PC-9 (cell line): Measurements from ENCODE around the gene DPP10. TPM values are rescaled to one million over a fixed set of nuclear protein-coding genes. Genes with fewer than 3 reads are reported as not detected.

ENCODE experiments used
- BruUV-seq: library from RNA; stranded (reverse); fragments of 400-500 nt; replicated peaks from 2 replicates; lab custom pipeline; 2021; lab: Mats Ljungman, UMichigan
- CTCF ChIA-PET: fragments of 300-600 bp; sonication (Branson Sonifier 250); formaldehyde crosslinking; loops from one replicate; lab custom pipeline; 2022; ENCODE audit warnings: antibody characterized with exemption; lab: Charles Lee
- POLR2A ChIA-PET: fragments of 300-600 bp; sonication (Branson Sonifier 250); formaldehyde crosslinking; loops from one replicate; lab custom pipeline; 2022; ENCODE audit warnings: antibody characterized with exemption; ENCODE audit not compliant: unreplicated experiment; lab: Charles Lee
- DNase-seq, 2 experiments: peaks; one replicate each; pipeline versions ENCODE4 v3.0.0 to v3.0.0-alpha.2; 2015 to 2022; ENCODE audit warnings: mixed read lengths in 1 of 2
- H2AFZ ChIP-seq: fragments of 200-600 bp; sonication (generic); 2 replicates; pipeline ENCODE4 v1.8.1; 2017; ENCODE audit warnings: antibody characterized with exemption
- H3F3A ChIP-seq: fragments of 200-600 bp; sonication (generic); 2 replicates; pipeline ENCODE4 v1.8.1; 2017; ENCODE audit warnings: antibody characterized with exemption, mild to moderate bottlenecking, low read depth; ENCODE audit not compliant: insufficient read depth
- H3K27ac ChIP-seq: fragments of 200-600 bp; sonication (generic); 2 replicates; pipeline ENCODE4 v1.6.1; 2016; ENCODE audit warnings: mixed run types
- H3K27me3 ChIP-seq: fragments of 200-600 bp; sonication (generic); 2 replicates; pipeline ENCODE4 v1.6.1; 2016; ENCODE audit warnings: low read depth, mixed run types; ENCODE audit not compliant: insufficient read depth
- H3K36me3 ChIP-seq: fragments of 200-600 bp; sonication (generic); 2 replicates; pipeline ENCODE4 v1.6.1; 2016; ENCODE audit warnings: low read depth, mixed run types
- H3K4me1 ChIP-seq: fragments of 200-600 bp; sonication (generic); replicated peaks from 2 replicates; pipeline ENCODE4 v1.6.1; 2016; ENCODE audit warnings: mixed run types; ENCODE audit not compliant: insufficient read depth
- H3K4me2 ChIP-seq: fragments of 200-600 bp; sonication (generic); 2 replicates; pipeline ENCODE4 v1.6.1; 2017; ENCODE audit warnings: mixed run types
- H3K4me3 ChIP-seq: fragments of 200-600 bp; sonication (generic); 2 replicates; pipeline ENCODE4 v1.6.1; 2016; ENCODE audit warnings: mixed run types
- H3K79me2 ChIP-seq: fragments of 200-600 bp; sonication (generic); 2 replicates; pipeline ENCODE4 v1.6.1; 2017; ENCODE audit warnings: low read depth, mixed run types
- H3K9me2 ChIP-seq: fragments of 200-600 bp; sonication (generic); 2 replicates; pipeline ENCODE4 v1.8.1; 2017; ENCODE audit warnings: mild to moderate bottlenecking; ENCODE audit not compliant: insufficient read depth
- H3K9me3 ChIP-seq: fragments of 200-600 bp; sonication (generic); 2 replicates; pipeline ENCODE4 v1.8.1; 2016; ENCODE audit warnings: low read depth; ENCODE audit not compliant: insufficient read depth
- H4K20me1 ChIP-seq: fragments of 200-600 bp; sonication (generic); 2 replicates; pipeline ENCODE4 v1.8.1; 2017; ENCODE audit not compliant: insufficient read depth
- CTCF ChIP-seq: fragments of 200-600 bp; sonication (generic); conservative IDR thresholded peaks from 2 replicates; pipeline ENCODE4 v1.6.1; 2017; ENCODE audit warnings: mixed run types, antibody characterized with exemption, mild to moderate bottlenecking, moderate library complexity
- EZH2 ChIP-seq: fragments of 200-600 bp; sonication (generic); IDR thresholded peaks from 2 replicates; pipeline ENCODE4 v1.8.0; 2017; ENCODE audit warnings: antibody characterized with exemption, low read depth
- intact Hi-C: fragments of 100-400 bp; cut with micrococcal nuclease; formaldehyde crosslinking; loops from one replicate; pipeline ENCODE4 v1.10.0; 2022; ENCODE audit not compliant: unreplicated experiment
- total RNA-seq: library from RNA; stranded (reverse); gene quantifications from 2 replicates; pipeline ENCODE4 v1.2.3, GENCODE V29; 2021

The DPP10 gene
- total RNA-seq, 1 experiment from 2014 or later = not detected

GRCh38 chr2:115118306-115118705, 675.9 kb downstream of the DPP10 start:
- Histone ChIP-seq H3K36me3 (no peaks in the 10 kb centered on the region), H3K79me2 (no peaks in the 10 kb centered on the region), H3F3A (no peaks in the 10 kb centered on the region), H3K4me1 (no peaks in the 10 kb centered on the region), H3K4me2 (no peak overlapping the region), H3K9me3 (no peaks in the 10 kb centered on the region), H3K27me3 (no peaks in the 10 kb centered on the region), H3K4me3 (no peak overlapping the region), H3K9me2 (no peaks in the 10 kb centered on the region), H4K20me1 (no peaks in the 10 kb centered on the region), H2AFZ (no peak overlapping the region), H3K27ac (no peak overlapping the region)
- ChIA-PET CTCF (no interaction called here), POLR2A (no interaction called here)
- BruUV-seq = no TSS peak
- TF ChIP-seq EZH2 (no peak), CTCF (no peak)
- intact Hi-C loops = no loop called here
- DNase-seq = no peak

GRCh38 chr2:115119086-115119485, 676.6 kb downstream of the DPP10 start:
- H3K4me2 ChIP-seq = no peak overlapping the region
- H3K9me3 ChIP-seq = no peaks in the 10 kb centered on the region
- no peak for TF ChIP-seq EZH2
- TF ChIP-seq CTCF = no peak
- H3K9me2 ChIP-seq = no peaks in the 10 kb centered on the region
- H4K20me1 ChIP-seq = no peaks in the 10 kb centered on the region
- BruUV-seq = no TSS peak
- ChIA-PET CTCF (no interaction called here), POLR2A (no interaction called here)
- no peak overlapping the region for H2AFZ ChIP-seq
- H3K4me3 ChIP-seq = no peak overlapping the region
- H3K36me3 ChIP-seq = no peaks in the 10 kb centered on the region
- intact Hi-C loops = no loop called here
- H3K27ac ChIP-seq = no peak overlapping the region
- no peak for DNase-seq
- H3K4me1 ChIP-seq = no peaks in the 10 kb centered on the region
- no peaks in the 10 kb centered on the region for H3K79me2 ChIP-seq
- no peaks in the 10 kb centered on the region for H3F3A ChIP-seq
- H3K27me3 ChIP-seq = no peaks in the 10 kb centered on the region

GRCh38 chr2:115122701-115123100, 680.3 kb downstream of the DPP10 start:
- no peak overlapping the region for H3K27ac ChIP-seq
- no peaks in the 10 kb centered on the region for H3F3A ChIP-seq
- CTCF ChIA-PET = no interaction called here
- no peaks in the 10 kb centered on the region for H4K20me1 ChIP-seq
- H3K36me3 ChIP-seq = no peaks in the 10 kb centered on the region
- BruUV-seq = no TSS peak
- no peaks in the 10 kb centered on the region for H3K4me1 ChIP-seq
- no peak overlapping the region for H3K4me2 ChIP-seq
- no peaks in the 10 kb centered on the region for H3K79me2 ChIP-seq
- TF ChIP-seq CTCF (no peak), EZH2 (no peak)
- no peak overlapping the region for H3K4me3 ChIP-seq
- H2AFZ ChIP-seq = no peak overlapping the region
- no peak for DNase-seq
- POLR2A ChIA-PET = no interaction called here
- H3K27me3 ChIP-seq = no peaks in the 10 kb centered on the region
- intact Hi-C loops = no loop called here
- H3K9me3 ChIP-seq = no peaks in the 10 kb centered on the region
- no peaks in the 10 kb centered on the region for H3K9me2 ChIP-seq
